NCI-H345 treated with DMSO at 0.1 percent for 48 hours (cell line): ENCODE results near the gene SIK3.
"Not testable (repeated sequence)": the region's sequence is repeated elsewhere in the genome, so short reads cannot be mapped to it uniquely, and the experiment has no call there.

Experiments used
- DNase-seq: peaks from one replicate; lab custom pipeline; 2025; ENCODE audit not compliant: unreplicated experiment; lab: John Stamatoyannopoulos, UW

SIK3 gene

GRCh38 chr11:116801662-116802061 lies 296.6 kb downstream of the SIK3 start:
- DNase-seq = not testable (repeated sequence)

GRCh38 chr11:116800610-116801009 lies 297.6 kb downstream of the SIK3 start:
- no peak for DNase-seq

GRCh38 chr11:116798368-116798767 lies 299.9 kb downstream of the SIK3 start:
- DNase-seq = no peak

- DNase-seq = no peak
Observed at GRCh38 chr11:116797816-116798215, 300.4 kb downstream of the SIK3 start.

GRCh38 chr11:116796548-116796947 lies 301.7 kb downstream of the SIK3 start:
- DNase-seq = no peak

GRCh38 chr11:116794851-116795250 lies 303.4 kb downstream of the SIK3 start:
- no peak for DNase-seq

- DNase-seq = no peak
Observed at GRCh38 chr11:116793772-116794097, 304.5 kb downstream of the SIK3 start.
